H9 (cell line): ENCODE results near the gene SETBP1. TPM values are rescaled to one million over a fixed set of nuclear protein-coding genes. Genes with fewer than 3 reads are reported as not detected.

Source experiments
- DNase-seq: peaks from one replicate; pipeline ENCODE4 v3.0.0-alpha.2; 2017
- H2AFZ ChIP-seq: one replicate; pipeline ENCODE4 v1.6.1; 2013; ENCODE audit warnings: mild to moderate bottlenecking, low read length, control low read depth, moderate library complexity
- H2AK5ac ChIP-seq: 2 replicates; pipeline ENCODE4 v1.6.1; 2013; ENCODE audit warnings: low read length, control low read depth, mixed read lengths; ENCODE audit not compliant: insufficient read length
- H2BK120ac ChIP-seq: one replicate; pipeline ENCODE4 v1.6.1; 2013; ENCODE audit warnings: low read depth, mild to moderate bottlenecking, low read length, control low read depth, inconsistent platforms; ENCODE audit not compliant: poor library complexity, severe bottlenecking
- H2BK12ac ChIP-seq: 2 replicates; pipeline ENCODE4 v1.6.1; 2013; ENCODE audit warnings: low read length, control low read depth, mixed read lengths, low read depth; ENCODE audit not compliant: insufficient read length
- H2BK15ac ChIP-seq: 2 replicates; pipeline ENCODE4 v1.6.1; 2013; ENCODE audit warnings: low read depth, low read length, control low read depth
- H2BK20ac ChIP-seq: one replicate; pipeline ENCODE4 v1.6.1; 2013; ENCODE audit warnings: low read depth, mild to moderate bottlenecking, low read length, control low read depth, inconsistent platforms; ENCODE audit not compliant: poor library complexity, severe bottlenecking
- H2BK5ac ChIP-seq: 2 replicates; pipeline ENCODE4 v1.6.1; 2013; ENCODE audit warnings: low read length, control low read depth, mixed read lengths; ENCODE audit not compliant: insufficient read length
- H3K14ac ChIP-seq: 2 replicates; pipeline ENCODE4 v1.6.1; 2013; ENCODE audit warnings: low read length, control low read depth; ENCODE audit not compliant: insufficient read depth
- H3K18ac ChIP-seq: 2 replicates; pipeline ENCODE4 v1.6.1; 2013; ENCODE audit warnings: low read depth, mild to moderate bottlenecking, mixed read lengths, low read length, control low read depth; ENCODE audit not compliant: insufficient read length
- H3K23ac ChIP-seq: 2 replicates; pipeline ENCODE4 v1.6.1; 2013; ENCODE audit warnings: low read length, control low read depth, mixed read lengths, low read depth; ENCODE audit not compliant: insufficient read length
- H3K23me2 ChIP-seq: 2 replicates; pipeline ENCODE4 v1.6.1; 2013; ENCODE audit warnings: low read depth, mild to moderate bottlenecking, mixed read lengths, low read length, control low read depth; ENCODE audit not compliant: insufficient read length, poor library complexity, severe bottlenecking
- H3K27ac ChIP-seq: 2 replicates; pipeline ENCODE4 v1.5.1; 2013; ENCODE audit warnings: low read length, control low read depth, mixed read lengths, low read depth; ENCODE audit not compliant: insufficient read length
- H3K27me3 ChIP-seq: 2 replicates; pipeline ENCODE4 v1.6.1; 2013; ENCODE audit warnings: low read length, control low read depth, inconsistent platforms; ENCODE audit not compliant: insufficient read depth
- H3K4ac ChIP-seq: 2 replicates; pipeline ENCODE4 v1.6.1; 2013; ENCODE audit warnings: low read depth, mild to moderate bottlenecking, control low read depth, inconsistent platforms, low read length, moderate library complexity
- H3K4me1 ChIP-seq: 2 replicates; pipeline ENCODE4 v1.6.1; 2013; ENCODE audit warnings: low read length, control low read depth, inconsistent platforms; ENCODE audit not compliant: insufficient read depth
- H3K4me2 ChIP-seq: 2 replicates; pipeline ENCODE4 v1.6.1; 2013; ENCODE audit warnings: low read length, control low read depth, mixed read lengths; ENCODE audit not compliant: insufficient read length, insufficient read depth
- H3K56ac ChIP-seq: 2 replicates; pipeline ENCODE4 v1.6.1; 2013; ENCODE audit warnings: low read depth, mild to moderate bottlenecking, mixed read lengths, low read length, control low read depth; ENCODE audit not compliant: insufficient read length
- H3K79me1 ChIP-seq: 2 replicates; pipeline ENCODE4 v1.6.1; 2013; ENCODE audit warnings: low read depth, mild to moderate bottlenecking, moderate library complexity, low read length, control low read depth, inconsistent platforms; ENCODE audit not compliant: insufficient read depth, poor library complexity, severe bottlenecking
- H3K79me2 ChIP-seq: 2 replicates; pipeline ENCODE4 v1.6.1; 2013; ENCODE audit warnings: low read length, control low read depth, inconsistent platforms; ENCODE audit not compliant: insufficient read depth
- H3K9ac ChIP-seq: 2 replicates; pipeline ENCODE4 v1.6.1; 2013; ENCODE audit warnings: low read length, control low read depth, mixed read lengths; ENCODE audit not compliant: insufficient read length; ENCODE audit errors: extremely low read depth
- H3K9me3 ChIP-seq: one replicate; pipeline ENCODE4 v1.6.1; 2013; ENCODE audit warnings: low read depth, low read length, inconsistent platforms; ENCODE audit not compliant: control insufficient read depth
- H3T11ph ChIP-seq: one replicate; pipeline ENCODE4 v1.6.1; 2013; ENCODE audit warnings: mild to moderate bottlenecking, low read length, control low read depth, inconsistent platforms
- H4K20me1 ChIP-seq: one replicate; pipeline ENCODE4 v1.6.1; 2013; ENCODE audit not compliant: control insufficient read depth, insufficient read length, insufficient read depth
- H4K5ac ChIP-seq: 2 replicates; pipeline ENCODE4 v1.6.1; 2013; ENCODE audit warnings: low read depth, mild to moderate bottlenecking, mixed read lengths, low read length, control low read depth; ENCODE audit not compliant: insufficient read length
- H4K8ac ChIP-seq: replicated peaks from 2 replicates; pipeline ENCODE4 v1.6.1; 2013; ENCODE audit warnings: low read length, control low read depth, mixed read lengths, low read depth; ENCODE audit not compliant: insufficient read length
- H4K91ac ChIP-seq: 2 replicates; pipeline ENCODE4 v1.6.1; 2013; ENCODE audit warnings: low read depth, mild to moderate bottlenecking, moderate library complexity, mixed read lengths, low read length, control low read depth; ENCODE audit not compliant: insufficient read length
- H3K27ac Mint-ChIP-seq, 3 experiments: 2 replicates in 2 of 3; 3 replicates in 1 of 3; pipeline ENCODE4 v1.8.0; 2020 to 2021; ENCODE audit warnings: mixed read lengths in 3 of 3, mild to moderate bottlenecking in 1 of 3, moderate library complexity in 1 of 3
- H3K27me3 Mint-ChIP-seq: 2 replicates; pipeline ENCODE4 v1.8.0; 2021; ENCODE audit warnings: low read depth, mild to moderate bottlenecking, moderate library complexity, mixed read lengths
- H3K36me3 Mint-ChIP-seq, 3 experiments: 2 replicates in 2 of 3; 3 replicates in 1 of 3; pipeline ENCODE4 v1.8.0; 2020 to 2021; ENCODE audit warnings: low read depth in 3 of 3, mixed read lengths in 3 of 3; ENCODE audit not compliant: insufficient read depth in 1 of 3
- H3K4me1 Mint-ChIP-seq, 2 experiments: 2 replicates each; pipeline ENCODE4 v1.8.0; 2020; ENCODE audit warnings: mixed read lengths in 2 of 2
- H3K4me3 Mint-ChIP-seq, 2 experiments: 2 replicates in 1 of 2; 3 replicates in 1 of 2; pipeline ENCODE4 v1.8.0; 2020 to 2021; ENCODE audit warnings: mild to moderate bottlenecking in 2 of 2, mixed read lengths in 2 of 2, moderate library complexity in 1 of 2
- H3K9me3 Mint-ChIP-seq, 2 experiments: 2 replicates in 1 of 2; 3 replicates in 1 of 2; pipeline ENCODE4 v1.8.0; 2020; ENCODE audit warnings: mild to moderate bottlenecking in 2 of 2, mixed read lengths in 2 of 2, moderate library complexity in 1 of 2
- total RNA-seq: library from RNA; stranded (reverse); gene quantifications from 2 replicates; pipeline ENCODE4 v1.2.1, GENCODE V29; 2021
- TF ChIP-seq, protein P1 (sequence below): fragments of 200-600 bp; sonication (generic); conservative IDR thresholded peaks from 3 replicates; pipeline ENCODE4 v1.8.0; 2021; ENCODE audit warnings: antibody characterized with exemption, mild to moderate bottlenecking

SETBP1 gene
- total RNA-seq, 1 experiment from 2014 or later = 4.6 TPM

DNA sequence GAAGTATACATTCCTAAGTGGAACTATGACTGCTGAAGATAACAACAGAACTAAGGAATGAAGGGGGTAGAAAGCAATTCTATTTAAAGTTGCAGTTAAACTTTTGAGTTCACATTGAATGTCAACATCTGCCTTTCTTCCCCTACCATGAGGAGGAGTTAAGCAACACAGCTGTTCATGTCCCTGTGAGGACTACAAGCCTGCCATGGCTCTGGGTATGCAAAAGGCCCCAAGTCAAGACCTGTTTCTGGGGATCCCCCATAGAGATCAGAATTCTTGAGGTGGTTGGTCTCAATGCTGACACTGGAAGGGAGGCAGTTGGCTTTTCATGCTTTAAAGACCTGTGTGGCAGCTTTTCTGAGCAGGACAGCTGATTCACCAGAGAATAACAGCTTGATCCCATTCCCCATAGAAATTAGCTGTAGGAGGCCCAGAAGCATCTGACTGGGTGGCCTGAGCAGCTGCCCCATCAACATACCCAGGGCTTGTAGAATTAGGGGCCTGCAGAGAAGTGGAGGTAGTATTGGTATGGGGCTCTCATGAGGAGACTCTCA, 131.0 kb downstream of the SETBP1 start:
- no peak overlapping the region for H2BK20ac ChIP-seq
- H4K91ac ChIP-seq = no peak overlapping the region
- H2BK5ac ChIP-seq = no peak overlapping the region
- H2BK12ac ChIP-seq = no peak overlapping the region
- no peak overlapping the region for H2AFZ ChIP-seq
- H3K27ac ChIP-seq = no peak overlapping the region
- no peak for DNase-seq
- no peaks in the 10 kb centered on the region; the same call in 1 of the 2 replicates for H3K4me1 ChIP-seq
- Mint-ChIP-seq H3K4me1 (peaks cover 21 to 36% of the 10 kb centered on the region in 2 experiments), H3K4me3 (no peak overlapping the region), H3K27ac (no peak overlapping the region), H3K36me3 (no peaks in the 10 kb centered on the region), H3K27me3 (no peaks in the 10 kb centered on the region; the same call in none of the 2 replicates), H3K9me3 (no peaks in the 10 kb centered on the region)
- H4K8ac ChIP-seq = no peak overlapping the region
- H3K18ac ChIP-seq = no peak overlapping the region
- H3K4ac ChIP-seq = no peak overlapping the region
- TF ChIP-seq, protein P1, sequence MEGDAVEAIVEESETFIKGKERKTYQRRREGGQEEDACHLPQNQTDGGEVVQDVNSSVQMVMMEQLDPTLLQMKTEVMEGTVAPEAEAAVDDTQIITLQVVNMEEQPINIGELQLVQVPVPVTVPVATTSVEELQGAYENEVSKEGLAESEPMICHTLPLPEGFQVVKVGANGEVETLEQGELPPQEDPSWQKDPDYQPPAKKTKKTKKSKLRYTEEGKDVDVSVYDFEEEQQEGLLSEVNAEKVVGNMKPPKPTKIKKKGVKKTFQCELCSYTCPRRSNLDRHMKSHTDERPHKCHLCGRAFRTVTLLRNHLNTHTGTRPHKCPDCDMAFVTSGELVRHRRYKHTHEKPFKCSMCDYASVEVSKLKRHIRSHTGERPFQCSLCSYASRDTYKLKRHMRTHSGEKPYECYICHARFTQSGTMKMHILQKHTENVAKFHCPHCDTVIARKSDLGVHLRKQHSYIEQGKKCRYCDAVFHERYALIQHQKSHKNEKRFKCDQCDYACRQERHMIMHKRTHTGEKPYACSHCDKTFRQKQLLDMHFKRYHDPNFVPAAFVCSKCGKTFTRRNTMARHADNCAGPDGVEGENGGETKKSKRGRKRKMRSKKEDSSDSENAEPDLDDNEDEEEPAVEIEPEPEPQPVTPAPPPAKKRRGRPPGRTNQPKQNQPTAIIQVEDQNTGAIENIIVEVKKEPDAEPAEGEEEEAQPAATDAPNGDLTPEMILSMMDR = no peak
- H2BK120ac ChIP-seq = no peak overlapping the region
- no peaks in the 10 kb centered on the region for H3K79me1 ChIP-seq
- no peak overlapping the region for H3K23ac ChIP-seq
- no peaks in the 10 kb centered on the region for H3K79me2 ChIP-seq
- no peak overlapping the region for H3K4me2 ChIP-seq
- H3K27me3 ChIP-seq = no peaks in the 10 kb centered on the region
- no peaks in the 10 kb centered on the region for H3K23me2 ChIP-seq
- H3K9me3 ChIP-seq = no peaks in the 10 kb centered on the region
- no peak overlapping the region for H2BK15ac ChIP-seq
- H4K20me1 ChIP-seq = no peaks in the 10 kb centered on the region
- H3K14ac ChIP-seq = no peak overlapping the region
- H3T11ph ChIP-seq = no peak overlapping the region
- no peak overlapping the region for H3K56ac ChIP-seq
- H2AK5ac ChIP-seq = no peak overlapping the region
- no peak overlapping the region for H4K5ac ChIP-seq
- no peak overlapping the region for H3K9ac ChIP-seq
